B cell (primary cell): ENCODE data around the gene STRIP1.

Experiments used
- CTCF ChIP-seq: fragments of 200-600 bp; IDR thresholded peaks from one replicate; pipeline ENCODE4 v1.8.0; 2022; ENCODE audit warnings: antibody characterized with exemption, mild to moderate bottlenecking
- EZH2 ChIP-seq: IDR thresholded peaks from 2 replicates; pipeline ENCODE4 v1.6.1; 2012; ENCODE audit warnings: borderline replicate concordance, low read depth, mild to moderate bottlenecking, moderate library complexity, low read length; ENCODE audit not compliant: insufficient read depth, poor library complexity, severe bottlenecking

- TF ChIP-seq CTCF = no peak
- TF ChIP-seq EZH2 = no peak
Observed at GRCh38 chr1:110051262-110051648, 16.8 kb downstream of the STRIP1 start.
